Measurements from ENCODE around the gene LMCD1. TPM values are rescaled to one million over a fixed set of nuclear protein-coding genes. Genes with fewer than 3 reads are reported as not detected.

The LMCD1 gene
- total and polyA plus RNA-seq, 2 of the 4 experiments (the other 2 are of a cell fraction): 50.0 to 53.8 TPM

DNA sequence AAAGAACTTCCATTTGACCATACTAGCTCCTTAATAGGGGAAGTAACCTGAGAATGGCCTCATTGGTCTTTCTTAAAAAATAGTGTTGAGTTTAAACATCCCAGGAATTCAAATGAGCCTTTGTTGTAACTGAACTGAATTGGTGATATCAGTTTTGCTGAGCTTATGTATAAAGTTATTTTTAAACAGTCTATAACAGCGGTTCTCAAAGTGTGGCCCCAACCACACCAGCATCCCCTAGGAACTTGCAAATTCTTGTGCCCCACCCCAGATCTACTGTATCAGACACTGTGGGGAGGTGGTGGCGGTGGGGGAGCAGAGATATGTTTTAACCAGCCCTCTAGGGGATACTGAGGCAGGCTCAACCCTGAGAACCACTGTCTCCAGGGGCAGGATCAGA, 57.0 kb downstream of the LMCD1 start:
- Histone ChIP-seq H3K56ac (ENCODE audit: extremely low read depth, insufficient read depth, low read length) (no peak overlapping the region), H4K8ac (ENCODE audit: low read depth in 2 of 2, low read length in 2 of 2) (no peak overlapping the region), H4K5ac (ENCODE audit: low read depth, low read length) (no peak overlapping the region), H3K18ac (ENCODE audit: low read depth, low read length) (no peak overlapping the region), H4K91ac (ENCODE audit: insufficient read depth, low read depth, low read length) (no peak overlapping the region), H2AK9ac (replicated peaks; ENCODE audit: low read depth, low read length, poor library complexity) (no peak overlapping the region), H2AK5ac (ENCODE audit: low read depth, low read length) (no peak overlapping the region), H3K27me3 (ENCODE audit: control insufficient read depth, insufficient read depth, low read length) (no peaks in the 10 kb centered on the region), H3K14ac (replicated peaks; ENCODE audit: low read depth, low read length) (no peak overlapping the region), H3K79me1 (ENCODE audit: low read depth in 1 of 2, low read length in 2 of 2) (no peaks in the 10 kb centered on the region), H3K4ac (ENCODE audit: low read depth, low read length) (peak overlapping the region; percentile 2; the same call in 1 of the 2 replicates), H3K4me3 (ENCODE audit: insufficient read depth, low read depth, low read length) (no peak overlapping the region), H3K4me2 (ENCODE audit: low read depth, low read length) (no peak overlapping the region), H3K27ac (ENCODE audit: insufficient read depth, low read length) (no peak overlapping the region), H3K9ac (ENCODE audit: low read depth, low read length) (no peak overlapping the region), H3K9me1 (ENCODE audit: insufficient read depth, low read length) (peaks cover 34% of the 10 kb centered on the region), H2BK20ac (ENCODE audit: low read depth, low read length) (no peak overlapping the region), H2BK120ac (ENCODE audit: low read depth, low read length) (no peak overlapping the region), H3K36me3 (ENCODE audit: control insufficient read depth, insufficient read depth, low read length) (peaks cover 5% of the 10 kb centered on the region; the same call in 1 of the 2 replicates), H2BK5ac (ENCODE audit: low read depth, low read length, poor library complexity, severe bottlenecking) (no peak overlapping the region), H2AFZ (replicated peaks; ENCODE audit: low read length, poor library complexity) (no peak overlapping the region), H3K23ac (ENCODE audit: low read depth, low read length) (no peak overlapping the region), H2BK15ac (ENCODE audit: low read depth, low read length) (no peak overlapping the region), H4K20me1 (ENCODE audit: insufficient read depth, low read length) (no peaks in the 10 kb centered on the region), H3K9me3 (ENCODE audit: control insufficient read depth, insufficient read depth, low read length) (no peaks in the 10 kb centered on the region), H3K4me1 (ENCODE audit: control insufficient read depth, insufficient read depth, low read length) (peaks cover 33% of the 10 kb centered on the region)
- intact Hi-C loops (cut with micrococcal nuclease) (loop anchor here (5.0 kb wide), 1 partner anchor 116 kb away; no protein-coding TSS in a partner anchor), dilution Hi-C loops (cut with HindIII; ENCODE audit: low sequenced_read_pairs, unreplicated experiment) (no loop called here), in situ Hi-C loops (cut with MboI; ENCODE audit: low sequenced_read_pairs) (no loop called here)
- WGBS, 2 experiments (ENCODE audit: extremely low coverage in 2 of 2, insufficient read length in 1 of 2): no CpG with 5 or more reads among the region's 2 CpGs
- ChIA-PET POLR2A (ENCODE audit: unreplicated experiment) (interaction anchor here (0.5 to 0.6 kb wide), 2 partner anchors 60 to 68 kb away, joined by 3 to 5 read pairs; no protein-coding TSS in a partner anchor), CTCF (interaction anchor here (0.6 to 1.1 kb wide), 2 partner anchors 18 to 21 kb away, joined by 3 read pairs; no protein-coding TSS in a partner anchor)
- no peak for ATAC-seq (ENCODE audit: low read depth)
- TF ChIP-seq, protein P1, sequence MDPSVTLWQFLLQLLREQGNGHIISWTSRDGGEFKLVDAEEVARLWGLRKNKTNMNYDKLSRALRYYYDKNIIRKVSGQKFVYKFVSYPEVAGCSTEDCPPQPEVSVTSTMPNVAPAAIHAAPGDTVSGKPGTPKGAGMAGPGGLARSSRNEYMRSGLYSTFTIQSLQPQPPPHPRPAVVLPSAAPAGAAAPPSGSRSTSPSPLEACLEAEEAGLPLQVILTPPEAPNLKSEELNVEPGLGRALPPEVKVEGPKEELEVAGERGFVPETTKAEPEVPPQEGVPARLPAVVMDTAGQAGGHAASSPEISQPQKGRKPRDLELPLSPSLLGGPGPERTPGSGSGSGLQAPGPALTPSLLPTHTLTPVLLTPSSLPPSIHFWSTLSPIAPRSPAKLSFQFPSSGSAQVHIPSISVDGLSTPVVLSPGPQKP (IDR thresholded peaks at IDR 0.05; ENCODE audit: borderline replicate concordance, low read depth, low read length): no peak
- TF ChIP-seq CEBPB (IDR thresholded peaks at IDR 0.05; ENCODE audit: low read depth, low read length) (no peak), BHLHE40 (IDR thresholded peaks at IDR 0.05; ENCODE audit: low read depth, low read length) (no peak), RCOR1 (IDR thresholded peaks at IDR 0.05; ENCODE audit: insufficient replicate concordance, low read length) (no peak), MAZ (IDR thresholded peaks at IDR 0.05; ENCODE audit: borderline replicate concordance, low read depth, low read length) (no peak), FOS (IDR thresholded peaks at IDR 0.05; ENCODE audit: low read depth, low read length) (no peak), NFE2L2 (IDR thresholded peaks at IDR 0.05; ENCODE audit: low read depth, low read length) (no peak), CHD1 (IDR thresholded peaks at IDR 0.05; ENCODE audit: low read depth, low read length) (no peak), CTCF (conservative IDR thresholded peaks at IDR 0.05; ENCODE audit: low read depth, low read length) (no peak), RFX5 (IDR thresholded peaks at IDR 0.05; ENCODE audit: low read depth, low read length) (no peak), MXI1 (IDR thresholded peaks at IDR 0.05; ENCODE audit: borderline replicate concordance, low read depth, low read length) (no peak), POLR2A (IDR thresholded peaks at IDR 0.05; ENCODE audit: low read depth, low read length) (no peak), MAFK (IDR thresholded peaks at IDR 0.05; ENCODE audit: low read depth, low read length) (no peak), SMC3 (IDR thresholded peaks at IDR 0.05; ENCODE audit: low read depth, low read length) (no peak), RAD21 (IDR thresholded peaks at IDR 0.05; ENCODE audit: low read length) (no peak)
- TF ChIP-seq, protein P2, sequence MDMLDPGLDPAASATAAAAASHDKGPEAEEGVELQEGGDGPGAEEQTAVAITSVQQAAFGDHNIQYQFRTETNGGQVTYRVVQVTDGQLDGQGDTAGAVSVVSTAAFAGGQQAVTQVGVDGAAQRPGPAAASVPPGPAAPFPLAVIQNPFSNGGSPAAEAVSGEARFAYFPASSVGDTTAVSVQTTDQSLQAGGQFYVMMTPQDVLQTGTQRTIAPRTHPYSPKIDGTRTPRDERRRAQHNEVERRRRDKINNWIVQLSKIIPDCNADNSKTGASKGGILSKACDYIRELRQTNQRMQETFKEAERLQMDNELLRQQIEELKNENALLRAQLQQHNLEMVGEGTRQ (IDR thresholded peaks at IDR 0.05; ENCODE audit: low read depth, low read length): no peak
- no peak for DNase-seq
- BruUV-seq (replicated peaks): no TSS peak

Data from IMR-90 (cell line).